Liver (tissue), 9 donors: ENCODE results near the gene TEX44. TPM values are rescaled to one million over a fixed set of nuclear protein-coding genes. Genes with fewer than 3 reads are reported as not detected.

ENCODE experiments used
- DNase-seq: peaks from one replicate; pipeline ENCODE4 v3.0.0-alpha.2; 2017; ENCODE audit warnings: low spot score
- H3K27ac ChIP-seq, 2 donors: one replicate each; pipeline ENCODE4 v1.7.0; 2013; ENCODE audit warnings: inconsistent platforms in 2 of 2, low read length in 2 of 2, control low read depth in 1 of 2, low read depth in 1 of 2, mild to moderate bottlenecking in 1 of 2
- H3K27me3 ChIP-seq, 4 donors: one replicate each; pipeline versions ENCODE4 v1.6.1 to v1.7.0; 2013; ENCODE audit warnings: low read length in 3 of 4, inconsistent platforms in 1 of 4, mild to moderate bottlenecking in 1 of 4, moderate library complexity in 1 of 4; ENCODE audit not compliant: control insufficient read depth in 4 of 4, insufficient read depth in 4 of 4
- H3K36me3 ChIP-seq, 4 donors: one replicate each; pipeline versions ENCODE4 v1.6.1 to v1.7.0; 2013; ENCODE audit warnings: low read length in 3 of 4, mild to moderate bottlenecking in 3 of 4, low read depth in 1 of 4, moderate library complexity in 1 of 4; ENCODE audit not compliant: control insufficient read depth in 4 of 4, insufficient read depth in 3 of 4
- H3K4me1 ChIP-seq, 4 donors: one replicate each; pipeline versions ENCODE4 v1.6.1 to v1.7.0; 2013; ENCODE audit warnings: low read length in 3 of 4, mild to moderate bottlenecking in 3 of 4, moderate library complexity in 1 of 4; ENCODE audit not compliant: control insufficient read depth in 4 of 4, insufficient read depth in 4 of 4
- H3K4me3 ChIP-seq, 3 donors: one replicate each; pipeline versions ENCODE4 v1.6.1 to v1.7.0; 2013; ENCODE audit warnings: low read length in 3 of 3, control low read depth in 1 of 3, low read depth in 1 of 3, mild to moderate bottlenecking in 1 of 3
- H3K9ac ChIP-seq, 2 donors: one replicate each; pipeline ENCODE4 v1.7.0; 2013; ENCODE audit warnings: low read length in 2 of 2, mild to moderate bottlenecking in 2 of 2, moderate library complexity in 2 of 2, control low read depth in 1 of 2, low read depth in 1 of 2
- H3K9me3 ChIP-seq, 4 donors: one replicate each; pipeline versions ENCODE4 v1.6.1 to v1.7.0; 2013; ENCODE audit warnings: low read length in 3 of 4; ENCODE audit not compliant: control insufficient read depth in 4 of 4
- ATF3 ChIP-seq: IDR thresholded peaks from 2 replicates; pipeline ENCODE4 v1.6.1; 2016; ENCODE audit warnings: antibody characterized with exemption
- EGR1 ChIP-seq, 2 donors: IDR thresholded peaks; 2 replicates each; pipeline ENCODE4 v1.6.1; 2016 to 2018; ENCODE audit warnings: antibody characterized with exemption in 2 of 2, low read depth in 2 of 2
- FOXA1 ChIP-seq: IDR thresholded peaks from 2 replicates; pipeline ENCODE4 v1.6.1; 2016; ENCODE audit warnings: antibody characterized with exemption
- FOXA2 ChIP-seq: IDR thresholded peaks from 2 replicates; pipeline ENCODE4 v1.6.1; 2016; ENCODE audit warnings: antibody characterized with exemption
- GABPA ChIP-seq, 2 donors: IDR thresholded peaks in 1 of 2; conservative IDR thresholded peaks in 1 of 2; 2 replicates each; pipeline ENCODE4 v1.6.1; 2016; ENCODE audit warnings: antibody characterized with exemption in 2 of 2, mild to moderate bottlenecking in 1 of 2, moderate library complexity in 1 of 2
- HNF4A ChIP-seq, 2 donors: conservative IDR thresholded peaks; 2 replicates each; pipeline ENCODE4 v1.6.1; 2016; ENCODE audit warnings: antibody characterized with exemption in 2 of 2, mild to moderate bottlenecking in 2 of 2
- HNF4G ChIP-seq: IDR thresholded peaks from 2 replicates; pipeline ENCODE4 v1.6.1; 2016; ENCODE audit warnings: antibody characterized with exemption
- JUND ChIP-seq, 2 donors: IDR thresholded peaks; 2 replicates each; pipeline ENCODE4 v1.6.1; 2016; ENCODE audit warnings: antibody characterized with exemption in 2 of 2
- MAX ChIP-seq: IDR thresholded peaks from 2 replicates; pipeline ENCODE4 v1.6.1; 2016; ENCODE audit warnings: antibody characterized with exemption
- NR2F2 ChIP-seq: IDR thresholded peaks from 2 replicates; pipeline ENCODE4 v1.6.1; 2016; ENCODE audit warnings: antibody characterized with exemption
- RAD21 ChIP-seq, 2 donors: IDR thresholded peaks; 2 replicates each; pipeline ENCODE4 v1.6.1; 2016; ENCODE audit warnings: antibody characterized with exemption in 2 of 2, mild to moderate bottlenecking in 2 of 2
- REST ChIP-seq: IDR thresholded peaks from 2 replicates; pipeline ENCODE4 v1.6.1; 2016; ENCODE audit warnings: antibody characterized with exemption, mild to moderate bottlenecking
- RXRA ChIP-seq, 2 donors: IDR thresholded peaks; 2 replicates each; pipeline ENCODE4 v1.6.1; 2017 to 2018; ENCODE audit warnings: antibody characterized with exemption in 2 of 2, mild to moderate bottlenecking in 1 of 2
- SP1 ChIP-seq: IDR thresholded peaks from 2 replicates; pipeline ENCODE4 v1.6.1; 2018; ENCODE audit warnings: antibody characterized with exemption, mild to moderate bottlenecking
- TAF1 ChIP-seq: conservative IDR thresholded peaks from 2 replicates; pipeline ENCODE4 v1.6.1; 2016; ENCODE audit warnings: antibody characterized with exemption, mild to moderate bottlenecking
- YY1 ChIP-seq: IDR thresholded peaks from 2 replicates; pipeline ENCODE4 v1.6.1; 2016; ENCODE audit warnings: antibody characterized with exemption, mild to moderate bottlenecking
- WGBS: extraction: QIAGEN DNeasy Blood & Tissue Kit; methylation state at CpG from one replicate; pipeline ENCODE4 v1.1.7; 2013; 5-methylcytosine and 5-hydroxymethylcytosine counted together
- polyA plus RNA-seq, 2 donors: library from polyadenylated mRNA; stranded (reverse) in 1 of 2; unstranded in 1 of 2; fragments of 200-250 nt in 1 of 2; fragments of >200 nt in 1 of 2; fragmentation: Nextera tagmentation in 1 of 2; extraction: Ambion mirVana in 1 of 2; gene quantifications; one replicate each; pipeline versions ENCODE4 v1.2.1 to v1.2.3, GENCODE V29; 2013 to 2015
- total RNA-seq, 2 donors: library from RNA; depleted of rRNA; stranded (reverse); fragments of >200 nt; gene quantifications; one replicate each; pipeline ENCODE4 v1.2.3, GENCODE V29; 2014
- TF ChIP-seq, protein P1 (sequence below): IDR thresholded peaks from 2 replicates; pipeline ENCODE4 v1.6.1; 2016; ENCODE audit warnings: antibody characterized with exemption
- TF ChIP-seq, protein P2 (sequence below): fragments of 150-350 bp; IDR thresholded peaks from 2 replicates; pipeline ENCODE4 v1.5.1; 2017; ENCODE audit warnings: improper control_type of control experiment, low read depth, low read length; ENCODE audit not compliant: missing input control
- donor health status: healthy.
- donor health status: healthy.
- donor health status: healthy.
- donor health status: healthy.
- donor health status: healthy.

The TEX44 gene
- total and polyA plus RNA-seq, 4 donors = not detected

DNA sequence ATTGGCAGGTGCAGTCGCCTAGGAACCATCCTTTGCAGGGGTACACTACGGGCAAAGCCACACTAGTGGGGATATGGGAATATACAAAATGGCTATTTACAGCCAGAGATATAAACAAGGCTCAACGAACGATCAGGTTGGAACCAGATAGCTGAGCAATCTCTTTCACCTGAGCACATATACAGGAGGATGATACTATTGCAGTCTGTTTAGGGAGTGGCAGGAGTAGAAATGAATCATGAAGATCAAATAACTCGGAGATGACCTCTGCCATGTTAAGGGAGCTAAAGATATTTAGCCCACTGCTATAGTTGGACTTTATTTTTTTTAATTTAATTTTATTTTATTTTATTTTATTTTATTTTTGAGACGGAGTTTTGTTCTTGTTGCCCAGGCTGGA, 33.8 kb downstream of the TEX44 start:
- H3K4me1 ChIP-seq = no peaks in the 10 kb centered on the region
- no peak overlapping the region for H3K4me3 ChIP-seq
- no peak for DNase-seq
- no peak overlapping the region for H3K27ac ChIP-seq
- no peak overlapping the region for H3K9ac ChIP-seq
- no peaks in the 10 kb centered on the region for H3K9me3 ChIP-seq
- H3K36me3 ChIP-seq = no peaks in the 10 kb centered on the region
- WGBS = 88% methylated on average over 6 of the region's 6 CpGs
- no peak for TF ChIP-seq HNF4G
- TF ChIP-seq GABPA (IDR thresholded peaks at IDR 0.05 in 1 of 2, conservative IDR thresholded peaks at IDR 0.05 in 1 of 2) = no peak
- no peak for TF ChIP-seq HNF4A (conservative IDR thresholded peaks at IDR 0.05)
- TF ChIP-seq SP1 = no peak
- TF ChIP-seq, protein P1, sequence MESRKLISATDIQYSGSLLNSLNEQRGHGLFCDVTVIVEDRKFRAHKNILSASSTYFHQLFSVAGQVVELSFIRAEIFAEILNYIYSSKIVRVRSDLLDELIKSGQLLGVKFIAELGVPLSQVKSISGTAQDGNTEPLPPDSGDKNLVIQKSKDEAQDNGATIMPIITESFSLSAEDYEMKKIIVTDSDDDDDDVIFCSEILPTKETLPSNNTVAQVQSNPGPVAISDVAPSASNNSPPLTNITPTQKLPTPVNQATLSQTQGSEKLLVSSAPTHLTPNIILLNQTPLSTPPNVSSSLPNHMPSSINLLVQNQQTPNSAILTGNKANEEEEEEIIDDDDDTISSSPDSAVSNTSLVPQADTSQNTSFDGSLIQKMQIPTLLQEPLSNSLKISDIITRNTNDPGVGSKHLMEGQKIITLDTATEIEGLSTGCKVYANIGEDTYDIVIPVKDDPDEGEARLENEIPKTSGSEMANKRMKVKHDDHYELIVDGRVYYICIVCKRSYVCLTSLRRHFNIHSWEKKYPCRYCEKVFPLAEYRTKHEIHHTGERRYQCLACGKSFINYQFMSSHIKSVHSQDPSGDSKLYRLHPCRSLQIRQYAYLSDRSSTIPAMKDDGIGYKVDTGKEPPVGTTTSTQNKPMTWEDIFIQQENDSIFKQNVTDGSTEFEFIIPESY = no peak
- TF ChIP-seq TAF1 = no peak
- TF ChIP-seq ATF3 = no peak
- no peak for TF ChIP-seq YY1
- TF ChIP-seq RAD21 (IDR thresholded peaks at IDR 0.05) = no peak
- TF ChIP-seq FOXA1 = no peak
- no peak for TF ChIP-seq JUND (IDR thresholded peaks at IDR 0.05)
- no peak for TF ChIP-seq FOXA2
- TF ChIP-seq, protein P2, sequence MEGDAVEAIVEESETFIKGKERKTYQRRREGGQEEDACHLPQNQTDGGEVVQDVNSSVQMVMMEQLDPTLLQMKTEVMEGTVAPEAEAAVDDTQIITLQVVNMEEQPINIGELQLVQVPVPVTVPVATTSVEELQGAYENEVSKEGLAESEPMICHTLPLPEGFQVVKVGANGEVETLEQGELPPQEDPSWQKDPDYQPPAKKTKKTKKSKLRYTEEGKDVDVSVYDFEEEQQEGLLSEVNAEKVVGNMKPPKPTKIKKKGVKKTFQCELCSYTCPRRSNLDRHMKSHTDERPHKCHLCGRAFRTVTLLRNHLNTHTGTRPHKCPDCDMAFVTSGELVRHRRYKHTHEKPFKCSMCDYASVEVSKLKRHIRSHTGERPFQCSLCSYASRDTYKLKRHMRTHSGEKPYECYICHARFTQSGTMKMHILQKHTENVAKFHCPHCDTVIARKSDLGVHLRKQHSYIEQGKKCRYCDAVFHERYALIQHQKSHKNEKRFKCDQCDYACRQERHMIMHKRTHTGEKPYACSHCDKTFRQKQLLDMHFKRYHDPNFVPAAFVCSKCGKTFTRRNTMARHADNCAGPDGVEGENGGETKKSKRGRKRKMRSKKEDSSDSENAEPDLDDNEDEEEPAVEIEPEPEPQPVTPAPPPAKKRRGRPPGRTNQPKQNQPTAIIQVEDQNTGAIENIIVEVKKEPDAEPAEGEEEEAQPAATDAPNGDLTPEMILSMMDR = no peak
- no peak for TF ChIP-seq NR2F2
- TF ChIP-seq REST = no peak
- no peak for TF ChIP-seq MAX
- TF ChIP-seq RXRA (IDR thresholded peaks at IDR 0.05) = no peak
- no peak for TF ChIP-seq EGR1 (IDR thresholded peaks at IDR 0.05; ENCODE audit: low read depth in 2 of 2)
- H3K27me3 ChIP-seq = no peaks in the 10 kb centered on the region
